DMS79 treated with DMSO at 0.1 percent for 48 hours (cell line): ENCODE measurements around the gene PIK3CD.

Experiments used
- DNase-seq: peaks from one replicate; lab custom pipeline; 2025; lab: John Stamatoyannopoulos, UW

PIK3CD gene

GRCh38 chr1:9651565-9652378 lies at the start of gene PIK3CD:
Gene PIK3CD (plus strand): TSS chr1:9651731. CDS start chr1:9710456, 58,725 bp downstream.
- DNase-seq = no peak

- no peak for DNase-seq
Measured at GRCh38 chr1:9601942-9602793, 49.4 kb upstream of the PIK3CD start.

- DNase-seq = no peak
Measured at GRCh38 chr1:9602794-9603167, 48.8 kb upstream of the PIK3CD start.

GRCh38 chr1:9603307-9603706 lies 48.2 kb upstream of the PIK3CD start:
- no peak for DNase-seq

GRCh38 chr1:9603766-9604753 lies 47.5 kb upstream of the PIK3CD start:
- DNase-seq = no peak

- no peak for DNase-seq
Measured at GRCh38 chr1:9604836-9605235, 46.7 kb upstream of the PIK3CD start.

GRCh38 chr1:9605946-9606455 lies 45.5 kb upstream of the PIK3CD start:
- DNase-seq = no peak

- no peak for DNase-seq
Measured at GRCh38 chr1:9606458-9606857, 45.1 kb upstream of the PIK3CD start.

GRCh38 chr1:9606948-9607347 lies 44.6 kb upstream of the PIK3CD start:
- DNase-seq = no peak

- DNase-seq = no peak
Measured at GRCh38 chr1:9607352-9607751, 44.2 kb upstream of the PIK3CD start.

GRCh38 chr1:9609998-9610397 lies 41.5 kb upstream of the PIK3CD start:
- no peak for DNase-seq

GRCh38 chr1:9610548-9610947 lies 41.0 kb upstream of the PIK3CD start:
- DNase-seq = no peak

GRCh38 chr1:9611716-9612115 lies 39.8 kb upstream of the PIK3CD start:
- DNase-seq = no peak

GRCh38 chr1:9612162-9612845 lies 39.2 kb upstream of the PIK3CD start:
- DNase-seq = no peak

- no peak for DNase-seq
Measured at GRCh38 chr1:9612871-9613624, 38.5 kb upstream of the PIK3CD start.

GRCh38 chr1:9613625-9614299 lies 37.8 kb upstream of the PIK3CD start:
- no peak for DNase-seq

- no peak for DNase-seq
Measured at GRCh38 chr1:9615316-9616063, 36.0 kb upstream of the PIK3CD start.

GRCh38 chr1:9618909-9619679 lies 32.4 kb upstream of the PIK3CD start:
- DNase-seq = no peak
